ENCODE measurements around the gene GRB2.
A peak's percentile ranks its signal among the peaks of the same experiment; 100 is the strongest.

GRB2 gene

GRCh38 chr17:75319904-75320691 lies 85.4 kb downstream of the GRB2 start:
- H3F3A ChIP-seq (ENCODE audit: insufficient read depth) = peaks cover 29% of the 10 kb centered on the region
- peak overlapping the region; percentile 40 for H3K4me2 ChIP-seq (ENCODE audit: low read depth, low read length, poor library complexity, severe bottlenecking)
- H3K79me2 ChIP-seq (ENCODE audit: insufficient read depth, low read length) = peaks cover 23% of the 10 kb centered on the region; the same call in 1 of the 2 replicates
- H3K4me3 ChIP-seq (ENCODE audit: insufficient read depth, low read length, poor library complexity, severe bottlenecking) = no peak overlapping the region
- peak overlapping the region; percentile 19; the same call in 1 of the 2 replicates for H3K9ac ChIP-seq (ENCODE audit: low read length)
- peak overlapping the region; percentile 68 for H3K27ac ChIP-seq (ENCODE audit: low read depth, low read length)
- H3K36me3 ChIP-seq (ENCODE audit: low read length) = peaks cover 19% of the 10 kb centered on the region; the same call in 1 of the 2 replicates
- no peaks in the 10 kb centered on the region for H3K9me2 ChIP-seq (replicated peaks; ENCODE audit: insufficient read depth, low read length)
- no peak overlapping the region for H2AFZ ChIP-seq (ENCODE audit: low read depth, low read length, severe bottlenecking)
- no peaks in the 10 kb centered on the region for H4K20me1 ChIP-seq (ENCODE audit: low read depth, low read length)
- no peak for TF ChIP-seq CTCF (IDR thresholded peaks at IDR 0.05; ENCODE audit: insufficient read depth, low read length, poor library complexity, severe bottlenecking)
- no peak for TF ChIP-seq EZH2phosphoT487 (conservative IDR thresholded peaks at IDR 0.05; ENCODE audit: low read length)
- no peaks in the 10 kb centered on the region for H3K27me3 ChIP-seq (ENCODE audit: low read length)
- no peaks in the 10 kb centered on the region for H3K9me3 ChIP-seq (ENCODE audit: insufficient read depth, low read length)

GRCh38 chr17:75318615-75319222 lies 86.8 kb downstream of the GRB2 start:
- TF ChIP-seq CTCF (IDR thresholded peaks at IDR 0.05; ENCODE audit: insufficient read depth, low read length, poor library complexity, severe bottlenecking) (no peak), EZH2phosphoT487 (conservative IDR thresholded peaks at IDR 0.05; ENCODE audit: low read length) (no peak)
- Histone ChIP-seq H3K4me3 (ENCODE audit: insufficient read depth, low read length, poor library complexity, severe bottlenecking) (no peak overlapping the region), H2AFZ (ENCODE audit: low read depth, low read length, severe bottlenecking) (no peak overlapping the region), H3K36me3 (ENCODE audit: low read length) (peaks cover 19% of the 10 kb centered on the region; the same call in 1 of the 2 replicates), H3F3A (ENCODE audit: insufficient read depth) (peaks cover 30% of the 10 kb centered on the region), H3K27me3 (ENCODE audit: low read length) (no peaks in the 10 kb centered on the region), H3K9me2 (replicated peaks; ENCODE audit: insufficient read depth, low read length) (no peaks in the 10 kb centered on the region), H3K9me3 (ENCODE audit: insufficient read depth, low read length) (no peaks in the 10 kb centered on the region), H3K27ac (ENCODE audit: low read depth, low read length) (peak overlapping the region; percentile 68; the same call in 1 of the 2 replicates), H4K20me1 (ENCODE audit: low read depth, low read length) (no peaks in the 10 kb centered on the region), H3K79me2 (ENCODE audit: insufficient read depth, low read length) (peaks cover 23% of the 10 kb centered on the region; the same call in 1 of the 2 replicates), H3K4me2 (ENCODE audit: low read depth, low read length, poor library complexity, severe bottlenecking) (no peak overlapping the region), H3K9ac (ENCODE audit: low read length) (no peak overlapping the region)

DNA sequence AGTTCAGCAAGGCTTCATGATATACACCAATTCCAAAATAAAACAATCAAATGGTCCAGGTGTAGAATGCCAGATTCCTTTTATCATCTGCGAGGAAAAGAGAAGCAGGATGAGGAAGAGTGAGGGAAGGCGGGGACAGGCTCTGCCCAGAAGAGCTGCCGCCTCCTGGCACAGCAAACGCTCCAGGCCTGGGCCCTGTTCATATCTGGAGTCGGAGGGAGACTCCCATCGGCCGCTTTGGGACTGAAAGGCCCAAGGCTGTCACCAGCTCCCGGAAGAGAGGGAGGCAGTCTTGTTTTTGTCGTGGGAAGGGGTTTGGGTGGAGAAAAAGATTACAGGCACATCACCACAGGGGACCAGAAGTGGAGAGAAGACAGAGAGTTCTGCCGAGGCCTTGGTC lies 87.3 kb downstream of the GRB2 start:
- H3K9me2 ChIP-seq (replicated peaks; ENCODE audit: insufficient read depth, low read length) = no peaks in the 10 kb centered on the region
- H3K4me3 ChIP-seq (ENCODE audit: insufficient read depth, low read length, poor library complexity, severe bottlenecking) = no peak overlapping the region
- H3K9ac ChIP-seq (ENCODE audit: low read length) = no peak overlapping the region
- H3K27me3 ChIP-seq (ENCODE audit: low read length) = no peaks in the 10 kb centered on the region
- H3K79me2 ChIP-seq (ENCODE audit: insufficient read depth, low read length) = peaks cover 23% of the 10 kb centered on the region; the same call in 1 of the 2 replicates
- H3F3A ChIP-seq (ENCODE audit: insufficient read depth) = peaks cover 25% of the 10 kb centered on the region
- no peak overlapping the region for H2AFZ ChIP-seq (ENCODE audit: low read depth, low read length, severe bottlenecking)
- H3K36me3 ChIP-seq (ENCODE audit: low read length) = peaks cover 19% of the 10 kb centered on the region; the same call in 1 of the 2 replicates
- no peak for TF ChIP-seq EZH2phosphoT487 (conservative IDR thresholded peaks at IDR 0.05; ENCODE audit: low read length)
- TF ChIP-seq CTCF (IDR thresholded peaks at IDR 0.05; ENCODE audit: insufficient read depth, low read length, poor library complexity, severe bottlenecking) = no peak
- H3K9me3 ChIP-seq (ENCODE audit: insufficient read depth, low read length) = no peaks in the 10 kb centered on the region
- no peak overlapping the region for H3K4me2 ChIP-seq (ENCODE audit: low read depth, low read length, poor library complexity, severe bottlenecking)
- no peak overlapping the region; the same call in 1 of the 2 replicates for H3K27ac ChIP-seq (ENCODE audit: low read depth, low read length)
- no peaks in the 10 kb centered on the region for H4K20me1 ChIP-seq (ENCODE audit: low read depth, low read length)

Measured in SU-DHL-6 (cell line).